Measurements from ENCODE around the gene VPS35L.
A peak's percentile ranks its signal among the peaks of the same experiment; 100 is the strongest.

VPS35L gene

DNA sequence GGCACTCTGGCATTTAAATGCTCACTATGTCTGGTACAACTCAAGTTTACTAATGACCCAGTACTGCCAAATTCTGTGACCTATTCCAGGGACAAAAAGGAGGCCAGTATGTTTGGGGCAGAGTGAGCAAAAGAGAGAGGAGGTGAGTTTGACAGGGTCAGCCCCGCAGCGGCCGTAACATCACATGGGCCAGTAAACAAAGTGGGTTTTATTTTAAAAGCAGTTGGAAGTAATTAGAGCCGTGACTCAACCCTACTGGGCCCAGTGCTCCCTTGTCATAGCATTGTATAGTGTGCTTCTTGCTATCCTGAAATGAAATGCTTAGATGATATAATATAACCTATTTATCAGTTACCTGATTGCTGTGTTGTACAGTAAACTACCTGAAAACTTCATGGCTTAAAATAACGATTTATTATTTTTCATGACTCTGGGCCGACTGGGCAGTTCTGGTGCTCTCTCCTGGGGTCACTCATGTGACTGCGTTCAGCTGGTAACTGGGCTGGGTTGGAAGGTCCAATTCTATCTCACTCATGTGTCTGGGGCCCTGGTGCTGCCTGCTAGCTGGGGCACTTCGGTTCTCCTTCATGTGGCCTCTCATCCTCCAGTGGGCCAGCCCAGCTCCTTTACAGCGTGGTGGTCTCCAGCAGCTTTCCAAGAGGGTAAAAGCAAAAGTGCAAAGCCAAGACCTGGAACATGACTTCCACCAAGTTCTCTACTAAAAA lies 189.9 kb downstream of the VPS35L start:
- peak in 17 of 56 donors; percentile 1 to 51 (median 16) for DNase-seq

DNA sequence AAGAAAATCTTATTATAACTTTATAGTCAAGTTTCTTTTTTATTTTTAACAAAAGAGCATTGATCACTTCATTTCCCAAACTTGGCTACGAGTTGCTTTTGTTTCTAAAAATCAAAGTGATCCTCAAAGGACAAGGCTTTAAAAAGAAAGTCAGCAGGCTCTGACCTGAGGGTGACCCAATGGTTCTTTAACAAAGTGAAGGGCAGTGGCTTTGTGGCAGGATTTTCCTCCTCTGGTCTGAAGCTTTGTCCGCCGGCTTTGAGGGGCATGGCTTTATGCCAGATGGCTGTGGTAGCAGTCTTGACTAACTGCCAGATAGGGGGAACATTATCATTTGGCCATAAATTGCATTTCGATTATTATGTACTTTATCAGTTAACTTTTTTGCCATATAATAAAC lies 191.1 kb downstream of the VPS35L start:
- DNase-seq = peak in 2 of 56 donors; percentile 3 to 55

DNA sequence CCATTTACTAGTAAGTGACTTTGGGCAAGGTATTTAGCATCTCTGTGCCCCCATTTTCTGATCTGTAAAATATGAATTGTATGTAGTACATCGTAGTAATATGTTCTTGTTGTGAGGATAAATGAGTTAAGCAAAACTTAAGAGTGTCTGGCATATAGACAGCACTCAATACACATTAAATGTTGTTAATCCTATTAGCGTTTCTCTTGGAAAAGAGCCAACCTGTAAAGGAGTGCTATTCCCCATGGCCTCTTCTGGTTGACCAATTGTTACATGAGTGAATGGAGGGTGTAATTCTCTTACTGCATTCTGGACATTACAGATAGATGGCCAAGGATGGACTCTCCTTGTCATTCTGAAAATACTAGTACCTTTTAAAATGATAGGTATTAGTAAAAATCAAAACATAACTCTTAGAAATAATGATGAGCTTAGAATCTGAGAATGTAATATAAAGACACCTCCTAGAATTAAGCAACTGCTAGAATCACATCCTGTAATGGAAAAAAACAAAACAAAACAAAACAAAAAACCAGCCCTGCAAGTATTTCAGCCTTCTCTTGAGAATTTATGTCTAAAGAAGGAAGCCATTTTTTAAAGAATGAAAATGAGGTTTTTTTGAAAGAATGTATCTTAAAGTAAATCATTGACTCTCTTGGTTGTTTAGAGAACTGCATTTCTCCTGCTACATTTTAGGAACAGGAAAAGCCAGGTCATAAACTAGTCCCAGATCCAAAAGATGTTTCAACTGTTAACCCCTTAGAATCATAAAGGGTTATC lies 193.1 kb downstream of the VPS35L start:
- DNase-seq = no peak

DNA sequence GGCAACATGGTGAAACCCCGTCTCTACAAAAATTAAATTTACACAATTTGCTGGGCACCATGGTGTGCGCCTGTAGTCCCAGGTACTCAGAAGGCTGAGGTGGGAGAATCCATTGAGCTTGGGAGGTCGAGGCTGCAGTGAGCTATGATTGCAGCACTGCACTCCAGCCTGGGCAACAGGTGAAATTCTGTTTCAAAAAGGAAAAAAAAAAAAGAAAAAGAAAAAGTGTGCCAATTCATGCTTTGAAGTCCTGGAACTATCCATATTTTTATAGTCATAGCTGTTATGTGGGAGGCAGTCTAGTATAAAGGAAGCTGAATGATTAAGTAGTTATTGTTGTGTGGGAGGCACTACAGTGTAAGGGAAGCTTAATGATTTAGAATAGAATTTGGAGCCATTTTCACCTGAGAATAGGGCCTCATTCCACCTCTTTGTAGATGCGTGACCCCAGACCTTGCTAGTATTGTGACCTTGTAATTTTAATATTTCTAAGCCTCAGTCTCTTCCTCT lies 194.1 kb downstream of the VPS35L start:
- no peak for DNase-seq
